ENCODE results near the gene MAMDC2. TPM values are rescaled to one million over a fixed set of nuclear protein-coding genes. Genes with fewer than 3 reads are reported as not detected.

The MAMDC2 gene
- total and polyA plus RNA-seq, 8 donors, result 6.1 to 23.6 (median 7.6) TPM

- H3K4me3 ChIP-seq, result no peak overlapping the region
- peaks cover 6 to 43% of the 10 kb centered on the region in 2 donors for H3K27me3 ChIP-seq
- H3K9me3 ChIP-seq, result no peaks in the 10 kb centered on the region
- H3K36me3 ChIP-seq, result no peaks in the 10 kb centered on the region
- DNase-seq (no peak), ATAC-seq (no peak)
- intact Hi-C loops (cut with DNase I), result no loop called here
- peaks cover 15 to 20% of the 10 kb centered on the region in 2 donors for H3K4me1 ChIP-seq
- H3K27ac ChIP-seq, result no peak overlapping the region
- TF ChIP-seq, protein P1, sequence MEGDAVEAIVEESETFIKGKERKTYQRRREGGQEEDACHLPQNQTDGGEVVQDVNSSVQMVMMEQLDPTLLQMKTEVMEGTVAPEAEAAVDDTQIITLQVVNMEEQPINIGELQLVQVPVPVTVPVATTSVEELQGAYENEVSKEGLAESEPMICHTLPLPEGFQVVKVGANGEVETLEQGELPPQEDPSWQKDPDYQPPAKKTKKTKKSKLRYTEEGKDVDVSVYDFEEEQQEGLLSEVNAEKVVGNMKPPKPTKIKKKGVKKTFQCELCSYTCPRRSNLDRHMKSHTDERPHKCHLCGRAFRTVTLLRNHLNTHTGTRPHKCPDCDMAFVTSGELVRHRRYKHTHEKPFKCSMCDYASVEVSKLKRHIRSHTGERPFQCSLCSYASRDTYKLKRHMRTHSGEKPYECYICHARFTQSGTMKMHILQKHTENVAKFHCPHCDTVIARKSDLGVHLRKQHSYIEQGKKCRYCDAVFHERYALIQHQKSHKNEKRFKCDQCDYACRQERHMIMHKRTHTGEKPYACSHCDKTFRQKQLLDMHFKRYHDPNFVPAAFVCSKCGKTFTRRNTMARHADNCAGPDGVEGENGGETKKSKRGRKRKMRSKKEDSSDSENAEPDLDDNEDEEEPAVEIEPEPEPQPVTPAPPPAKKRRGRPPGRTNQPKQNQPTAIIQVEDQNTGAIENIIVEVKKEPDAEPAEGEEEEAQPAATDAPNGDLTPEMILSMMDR (IDR thresholded peaks at IDR 0.05), result no peak
Observed at GRCh38 chr9:70042461-70043215, 1.0 kb upstream of the MAMDC2 start.

DNA sequence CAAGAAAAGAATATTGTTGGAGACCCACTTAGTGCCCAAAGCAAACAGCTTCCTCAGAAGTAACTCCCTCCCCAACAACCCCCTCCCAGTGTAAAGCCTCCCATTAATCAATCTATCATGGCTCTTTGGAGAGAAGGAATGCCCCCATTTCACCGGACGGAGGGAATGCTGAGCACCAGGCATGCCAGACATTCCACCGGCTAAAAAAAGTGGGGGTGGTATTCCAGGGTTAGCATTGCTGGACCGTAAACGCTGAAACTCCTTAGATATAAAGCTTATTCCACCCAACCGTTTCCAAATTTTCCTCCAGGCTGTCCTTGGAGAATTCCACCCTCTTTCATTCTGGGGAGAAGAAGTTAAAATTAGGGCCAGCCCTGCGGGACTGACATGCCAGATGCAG, 363 bp upstream of the MAMDC2 start:
- TF ChIP-seq, protein P1 (IDR thresholded peaks at IDR 0.05), result no peak
- Histone ChIP-seq H3K4me1 (peaks cover 15 to 20% of the 10 kb centered on the region in 2 donors), H3K9me3 (no peaks in the 10 kb centered on the region), H3K36me3 (no peaks in the 10 kb centered on the region), H3K27me3 (peaks cover 6 to 43% of the 10 kb centered on the region in 2 donors), H3K27ac (peak overlapping the region; percentile 48 to 70), H3K4me3 (peak overlapping the region; percentile 34 to 48)
- ATAC-seq, result no peak
- DNase-seq, result no peak
- intact Hi-C loops (cut with DNase I), result no loop called here

GRCh38 chr9:70044490-70045307, 1.1 kb downstream of the MAMDC2 start:
- H3K4me3 ChIP-seq, result peak overlapping the region; percentile 34 to 48
- no peaks in the 10 kb centered on the region for H3K9me3 ChIP-seq
- H3K27ac ChIP-seq, result peak overlapping the region in 1 of 2 donors; percentile 48
- ATAC-seq (peak; percentile 79), DNase-seq (peak in 1 of 4 donors; percentile 79)
- no peaks in the 10 kb centered on the region for H3K36me3 ChIP-seq
- TF ChIP-seq, protein P1 (IDR thresholded peaks at IDR 0.05), result no peak
- H3K4me1 ChIP-seq, result peaks cover 27 to 32% of the 10 kb centered on the region in 2 donors
- peaks cover 6 to 43% of the 10 kb centered on the region in 2 donors for H3K27me3 ChIP-seq
- intact Hi-C loops (cut with DNase I), result no loop called here

GRCh38 chr9:70045452-70045851, 1.8 kb downstream of the MAMDC2 start:
- intact Hi-C loops (cut with DNase I), result no loop called here
- TF ChIP-seq, protein P1 (IDR thresholded peaks at IDR 0.05), result no peak
- H3K27ac ChIP-seq, result no peak overlapping the region
- ATAC-seq (no peak), DNase-seq (no peak)
- no peaks in the 10 kb centered on the region for H3K9me3 ChIP-seq
- no peaks in the 10 kb centered on the region for H3K36me3 ChIP-seq
- H3K27me3 ChIP-seq, result peaks cover 6 to 43% of the 10 kb centered on the region in 2 donors
- peaks cover 28 to 32% of the 10 kb centered on the region in 2 donors for H3K4me1 ChIP-seq
- H3K4me3 ChIP-seq, result no peak overlapping the region

Data from left lung (tissue), 10 donors.